DMS 273 treated with DMSO at 0.1 percent for 48 hours (cell line): ENCODE measurements around the gene DUOXA2.

Source experiments
- DNase-seq: peaks from one replicate; lab custom pipeline; 2025; lab: John Stamatoyannopoulos, UW

The DUOXA2 gene

GRCh38 chr15:45162771-45163507 lies 48.8 kb downstream of the DUOXA2 start:
- peak; percentile 69 for DNase-seq

- DNase-seq = no peak
Observed at GRCh38 chr15:45163508-45163856, 49.4 kb downstream of the DUOXA2 start.

GRCh38 chr15:45164914-45165313 lies 50.8 kb downstream of the DUOXA2 start:
- DNase-seq = no peak

- no peak for DNase-seq
Observed at GRCh38 chr15:45165536-45165935, 51.4 kb downstream of the DUOXA2 start.

- peak; percentile 26 for DNase-seq
Observed at GRCh38 chr15:45166834-45167630, 52.9 kb downstream of the DUOXA2 start.

GRCh38 chr15:45167631-45168205 lies 53.6 kb downstream of the DUOXA2 start:
- no peak for DNase-seq
